ENCODE measurements around the gene GAPDHS. TPM values are rescaled to one million over a fixed set of nuclear protein-coding genes. Genes with fewer than 3 reads are reported as not detected.

Gene GAPDHS
- total RNA-seq, 1 experiment from 2014 or later: 3.6 TPM

DNA sequence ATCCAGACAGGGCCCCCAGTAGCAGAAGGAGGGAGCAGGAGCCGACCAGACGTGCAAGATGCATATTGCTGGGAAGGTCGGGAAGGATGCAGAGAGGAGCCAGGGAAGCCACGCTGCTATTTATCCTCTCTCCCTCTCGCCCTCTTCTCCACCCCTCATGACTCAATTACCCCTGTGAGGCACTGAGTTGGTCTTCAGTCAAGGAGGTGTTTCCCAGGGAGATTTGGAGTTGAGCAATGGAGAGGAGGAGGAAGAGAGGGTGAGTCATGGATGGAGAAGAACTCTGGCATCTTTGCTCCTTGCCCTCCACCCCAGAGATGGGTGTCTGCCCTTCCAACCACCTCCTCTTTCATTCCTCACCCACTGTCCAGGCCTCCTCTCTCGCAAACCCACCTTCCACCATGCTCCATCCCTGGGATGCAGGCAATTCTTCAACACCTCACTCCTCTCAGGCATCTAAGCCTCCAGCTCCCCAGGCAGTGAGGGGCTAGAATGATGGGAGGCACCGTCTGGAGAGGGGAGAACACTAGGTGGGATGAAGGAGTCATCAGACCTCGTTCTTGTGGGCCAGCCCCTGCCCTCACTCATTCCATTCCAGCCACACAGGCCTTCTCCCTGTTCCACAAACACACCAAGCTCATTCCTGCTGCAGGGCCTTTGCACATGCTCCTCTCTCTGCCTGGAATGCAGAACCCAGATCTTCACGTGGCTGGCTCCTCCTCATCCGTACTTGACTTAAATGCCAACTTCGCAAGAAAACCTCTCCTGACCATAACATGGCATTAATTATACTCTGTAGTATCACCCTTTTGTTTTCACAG is 4.8 kb upstream of the GAPDHS start, which contains the start of gene SBSN:
SBSN (minus strand) TSS at position 94 of the 821 bp plus-strand sequence; CDS start at position 64, 30 bp downstream.
- no peak for DNase-seq (ENCODE audit: low read depth, low spot score)
- in situ Hi-C loops (cut with HindIII; ENCODE audit: low pct_unique_long_range_greater_than_20kb, low sequenced_read_pairs): no loop called here

DNA sequence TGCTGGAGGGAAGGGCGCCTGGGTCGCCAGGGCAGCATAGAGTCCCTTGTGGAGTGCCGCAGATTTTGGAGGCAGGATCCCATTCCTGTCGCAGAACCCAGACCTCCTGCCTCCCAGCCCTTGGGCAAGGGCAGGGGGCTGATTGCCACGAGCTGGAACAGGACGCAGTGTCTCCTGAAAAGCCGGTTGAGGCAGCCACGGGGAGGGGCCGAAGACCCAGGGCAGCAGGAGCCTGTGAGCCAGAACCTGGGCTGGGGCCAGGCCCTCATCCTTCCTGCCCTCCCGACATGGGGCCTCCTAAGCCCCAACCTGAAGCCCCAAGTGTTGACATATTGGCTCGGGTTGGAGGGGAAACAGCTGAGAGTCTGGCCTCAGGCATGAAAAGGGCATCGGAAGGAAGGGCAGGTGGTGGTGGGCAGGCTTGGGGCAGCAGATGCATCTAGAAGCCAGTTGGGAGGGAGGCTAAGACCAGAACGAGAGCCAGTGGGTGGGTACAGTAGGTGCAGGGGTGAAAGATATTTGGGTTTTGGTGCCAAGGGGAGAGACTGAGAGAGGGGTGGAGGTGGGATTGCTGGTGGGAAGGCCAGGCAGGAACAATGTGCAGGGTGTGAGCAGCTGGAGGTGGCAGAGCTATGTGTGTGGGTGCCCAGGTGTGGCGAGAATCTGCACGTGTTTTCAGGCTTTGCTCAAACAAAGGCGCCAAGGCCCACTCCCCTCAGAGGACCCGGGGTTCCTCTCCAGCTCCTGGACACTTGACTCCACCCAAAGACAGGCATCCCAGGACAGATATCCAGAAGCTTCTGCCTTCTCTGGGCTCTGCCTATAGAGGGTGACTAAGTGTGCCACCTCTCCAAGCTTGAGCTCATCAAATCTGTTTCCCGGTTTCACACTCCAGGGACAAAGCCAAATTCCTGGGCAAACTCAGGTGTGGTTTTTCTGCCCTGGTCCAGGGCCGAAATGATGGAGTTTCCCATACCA is 3.7 kb upstream of the GAPDHS start:
- in situ Hi-C loops (cut with HindIII; ENCODE audit: low pct_unique_long_range_greater_than_20kb, low sequenced_read_pairs): no loop called here
- DNase-seq (ENCODE audit: low read depth, low spot score): no peak

DNA sequence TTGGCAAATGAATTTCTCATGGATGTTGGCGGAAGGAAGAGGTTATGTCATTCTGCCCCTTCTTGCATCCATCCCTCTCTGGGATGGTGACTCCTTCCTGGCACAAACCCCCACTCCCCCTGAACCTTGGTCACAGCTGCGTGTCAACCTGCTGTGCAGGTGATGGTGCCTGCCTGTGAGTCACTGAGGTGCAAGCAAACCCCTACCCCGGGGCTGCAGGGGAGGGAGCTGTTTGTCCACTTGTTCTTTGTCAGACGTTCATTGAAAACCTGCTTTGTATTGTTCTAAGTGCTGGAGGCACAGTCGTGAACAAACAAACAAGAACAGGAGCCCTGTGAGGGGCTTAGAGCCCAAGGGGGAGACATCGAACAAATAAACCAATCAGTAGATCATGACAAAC is 2.0 kb upstream of the GAPDHS start:
- DNase-seq (ENCODE audit: low read depth, low spot score): no peak
- in situ Hi-C loops (cut with HindIII; ENCODE audit: low pct_unique_long_range_greater_than_20kb, low sequenced_read_pairs): no loop called here

DNA sequence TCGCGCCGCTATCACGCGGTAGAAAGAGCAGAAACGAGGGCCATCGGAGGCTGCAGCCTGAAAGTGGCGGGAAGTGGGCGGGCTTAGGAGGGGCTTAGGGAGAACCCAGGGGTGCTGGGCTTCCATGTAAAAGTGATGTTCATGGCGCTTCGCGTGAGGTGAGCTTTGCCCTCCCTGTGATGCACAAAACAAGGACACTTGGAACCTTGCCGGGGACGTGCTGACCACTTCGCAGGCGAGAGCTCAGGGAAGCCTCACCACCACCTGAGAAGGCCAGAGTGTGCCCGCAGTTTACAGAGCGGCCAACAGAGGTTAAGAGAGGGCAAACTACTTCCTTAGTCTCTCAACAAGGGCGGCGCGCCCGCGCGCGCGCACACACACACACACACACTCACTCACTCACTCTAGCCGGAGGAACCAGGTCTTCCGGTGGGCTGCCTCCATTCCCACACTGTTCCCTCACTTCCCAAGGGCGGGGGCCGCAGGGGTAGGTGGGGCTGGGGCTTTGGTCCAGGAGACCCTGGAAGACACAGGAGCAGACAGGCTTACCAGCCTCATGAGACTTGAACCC is 651 bp downstream of the GAPDHS start:
- no peak for DNase-seq (ENCODE audit: low read depth, low spot score)
- in situ Hi-C loops (cut with HindIII; ENCODE audit: low pct_unique_long_range_greater_than_20kb, low sequenced_read_pairs): no loop called here

DNA sequence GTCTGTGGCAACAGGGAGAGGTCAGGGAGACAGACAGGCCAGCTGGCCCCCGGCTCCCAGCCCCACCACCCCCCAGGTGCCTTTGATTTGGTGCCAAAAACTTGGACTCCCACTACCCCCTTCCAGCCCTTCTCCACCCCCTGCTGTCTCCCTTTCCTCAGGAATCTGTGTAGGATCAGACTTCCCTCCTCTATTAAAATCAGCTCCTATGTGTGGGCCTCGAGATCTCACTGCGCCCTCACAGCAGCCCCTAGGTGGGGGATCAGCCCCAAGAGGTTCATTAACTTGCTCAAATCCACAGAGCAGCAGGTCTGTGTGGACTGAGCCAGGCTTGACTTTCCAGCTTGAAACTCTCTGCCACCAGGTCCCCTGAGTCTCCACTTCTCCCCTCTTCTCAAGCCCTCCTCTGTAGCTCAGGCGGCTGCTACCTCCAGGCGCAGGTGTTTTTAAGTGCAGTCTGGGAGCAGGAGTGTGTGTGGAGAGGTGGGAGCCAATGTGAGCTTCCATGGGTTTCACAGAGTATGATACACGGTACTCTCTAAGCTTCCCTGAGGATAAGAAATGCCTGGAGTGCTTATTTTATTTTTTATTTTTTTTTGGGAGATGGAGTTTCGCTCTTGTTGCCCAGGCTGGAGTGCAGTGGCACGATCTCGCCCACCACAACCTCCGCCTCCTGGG is 1.7 kb downstream of the GAPDHS start:
- in situ Hi-C loops (cut with HindIII; ENCODE audit: low pct_unique_long_range_greater_than_20kb, low sequenced_read_pairs): no loop called here
- DNase-seq (ENCODE audit: low read depth, low spot score): no peak

DNA sequence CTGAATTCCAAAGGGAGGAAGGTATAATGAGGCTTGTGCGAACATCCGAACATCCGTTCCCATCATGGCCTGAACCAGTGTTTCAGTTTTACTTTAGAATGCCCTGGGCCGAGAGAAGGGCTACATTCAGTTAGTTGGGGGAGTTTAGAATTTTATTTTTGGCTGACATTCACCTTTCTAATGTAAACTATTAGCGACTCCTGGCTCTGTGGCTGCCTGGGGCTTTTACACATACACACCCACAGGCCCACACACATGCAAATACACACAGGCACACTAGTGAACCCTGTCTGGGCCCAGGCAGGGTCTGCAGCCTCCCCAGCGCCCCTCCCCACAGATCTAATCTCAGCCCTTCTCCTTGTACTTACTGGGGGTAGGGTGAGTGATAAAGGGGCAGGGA is 6.1 kb downstream of the GAPDHS start:
- no peak for DNase-seq (ENCODE audit: low read depth, low spot score)
- in situ Hi-C loops (cut with HindIII; ENCODE audit: low pct_unique_long_range_greater_than_20kb, low sequenced_read_pairs): no loop called here

DNA sequence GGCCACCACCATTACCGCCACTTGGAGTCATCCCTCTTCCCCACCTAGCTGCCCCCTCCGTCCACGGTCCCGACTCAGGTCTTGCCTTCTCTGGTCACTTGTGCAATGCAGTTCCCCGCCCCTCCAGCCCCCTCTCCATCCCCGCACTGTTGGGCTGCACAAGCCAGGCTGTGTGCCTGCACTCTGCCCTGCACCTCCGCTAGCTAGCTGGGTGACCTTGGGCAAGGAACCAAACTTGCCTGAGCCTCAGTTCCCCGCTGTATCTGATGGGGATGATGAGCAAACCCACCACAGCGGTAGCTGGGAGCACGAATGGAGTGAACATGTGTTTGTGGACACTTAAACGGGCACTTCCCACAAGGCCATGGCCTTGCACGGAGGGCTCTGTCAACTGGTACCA is 6.6 kb downstream of the GAPDHS start:
- in situ Hi-C loops (cut with HindIII; ENCODE audit: low pct_unique_long_range_greater_than_20kb, low sequenced_read_pairs): no loop called here
- DNase-seq (ENCODE audit: low read depth, low spot score): no peak

DNA sequence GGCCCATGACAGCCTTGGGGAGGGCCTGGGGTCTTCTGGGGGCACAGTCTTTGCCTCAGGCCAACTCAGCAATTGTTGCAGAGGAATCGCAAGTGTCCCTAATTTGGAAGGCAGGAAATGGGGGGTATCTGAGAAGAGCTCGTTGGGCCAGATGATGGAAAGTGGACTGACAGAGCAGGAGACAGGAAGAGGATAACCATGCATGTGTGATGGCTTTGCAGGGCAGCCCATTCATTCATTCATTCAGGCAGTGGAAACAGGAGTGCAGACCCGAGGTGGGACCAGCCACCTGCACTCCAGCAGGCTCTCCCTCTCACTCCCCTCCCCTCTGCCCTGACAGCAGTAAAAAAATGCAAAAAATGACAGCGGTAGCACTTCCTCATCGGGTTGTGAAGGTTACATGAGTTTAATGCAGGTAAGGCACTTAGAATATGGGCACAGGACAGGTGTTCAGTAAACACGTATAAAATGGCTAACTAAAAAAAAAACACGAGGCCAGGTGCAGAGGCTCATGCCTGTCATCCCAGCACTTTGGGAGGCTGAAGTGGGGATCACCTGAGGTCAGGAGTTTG is 7.2 kb downstream of the GAPDHS start:
- in situ Hi-C loops (cut with HindIII; ENCODE audit: low pct_unique_long_range_greater_than_20kb, low sequenced_read_pairs): no loop called here
- DNase-seq (ENCODE audit: low read depth, low spot score): no peak

DNA sequence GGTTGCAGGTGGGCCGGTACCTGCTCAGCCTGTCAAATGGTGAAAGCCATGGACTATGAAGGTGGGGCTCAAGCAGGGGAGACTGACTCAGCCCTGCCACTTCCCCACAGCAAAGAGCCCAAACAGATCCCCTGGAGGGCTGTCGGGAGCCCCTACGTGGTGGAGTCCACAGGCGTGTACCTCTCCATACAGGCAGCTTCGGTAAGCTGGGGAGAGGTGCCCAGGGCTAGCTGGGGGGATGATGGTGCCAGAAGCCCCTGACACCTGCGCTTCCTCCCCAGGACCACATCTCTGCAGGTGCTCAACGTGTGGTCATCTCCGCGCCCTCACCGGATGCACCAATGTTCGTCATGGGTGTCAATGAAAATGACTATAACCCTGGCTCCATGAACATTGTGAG is 9.0 kb downstream of the GAPDHS start:
- DNase-seq (ENCODE audit: low read depth, low spot score): no peak
- in situ Hi-C loops (cut with HindIII; ENCODE audit: low pct_unique_long_range_greater_than_20kb, low sequenced_read_pairs): no loop called here

DNA sequence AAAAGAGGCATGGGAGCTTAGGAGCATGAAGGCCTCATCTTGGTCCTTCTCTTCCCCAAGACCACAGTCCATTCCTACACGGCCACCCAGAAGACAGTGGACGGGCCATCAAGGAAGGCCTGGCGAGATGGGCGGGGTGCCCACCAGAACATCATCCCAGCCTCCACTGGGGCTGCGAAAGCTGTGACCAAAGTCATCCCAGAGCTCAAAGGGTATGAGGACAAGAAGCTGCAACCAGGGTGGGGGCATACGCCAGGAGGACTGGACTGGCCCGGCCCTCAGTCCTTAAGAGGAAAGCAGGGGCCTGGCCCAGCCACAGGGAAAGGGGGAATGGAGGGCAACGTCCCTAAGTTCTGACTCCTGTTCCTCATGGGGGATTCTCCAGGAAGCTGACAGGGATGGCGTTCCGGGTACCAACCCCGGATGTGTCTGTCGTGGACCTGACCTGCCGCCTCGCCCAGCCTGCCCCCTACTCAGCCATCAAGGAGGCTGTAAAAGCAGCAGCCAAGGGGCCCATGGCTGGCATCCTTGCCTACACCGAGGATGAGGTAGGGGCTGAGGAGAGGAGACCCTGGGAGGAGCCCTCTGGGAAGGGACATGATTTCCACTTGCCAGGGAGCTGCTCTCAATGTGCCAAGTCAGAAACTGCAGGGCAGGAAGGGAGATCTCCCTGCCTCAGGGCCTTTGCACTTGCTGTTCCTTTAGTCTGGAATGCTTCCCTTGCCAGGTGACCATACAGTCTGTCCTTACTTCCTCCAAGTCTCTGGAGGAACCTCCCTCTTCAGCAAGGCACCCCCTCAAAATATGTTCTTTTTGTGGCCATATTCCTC is 10.2 kb downstream of the GAPDHS start:
- in situ Hi-C loops (cut with HindIII; ENCODE audit: low pct_unique_long_range_greater_than_20kb, low sequenced_read_pairs): no loop called here
- no peak for DNase-seq (ENCODE audit: low read depth, low spot score)

DNA sequence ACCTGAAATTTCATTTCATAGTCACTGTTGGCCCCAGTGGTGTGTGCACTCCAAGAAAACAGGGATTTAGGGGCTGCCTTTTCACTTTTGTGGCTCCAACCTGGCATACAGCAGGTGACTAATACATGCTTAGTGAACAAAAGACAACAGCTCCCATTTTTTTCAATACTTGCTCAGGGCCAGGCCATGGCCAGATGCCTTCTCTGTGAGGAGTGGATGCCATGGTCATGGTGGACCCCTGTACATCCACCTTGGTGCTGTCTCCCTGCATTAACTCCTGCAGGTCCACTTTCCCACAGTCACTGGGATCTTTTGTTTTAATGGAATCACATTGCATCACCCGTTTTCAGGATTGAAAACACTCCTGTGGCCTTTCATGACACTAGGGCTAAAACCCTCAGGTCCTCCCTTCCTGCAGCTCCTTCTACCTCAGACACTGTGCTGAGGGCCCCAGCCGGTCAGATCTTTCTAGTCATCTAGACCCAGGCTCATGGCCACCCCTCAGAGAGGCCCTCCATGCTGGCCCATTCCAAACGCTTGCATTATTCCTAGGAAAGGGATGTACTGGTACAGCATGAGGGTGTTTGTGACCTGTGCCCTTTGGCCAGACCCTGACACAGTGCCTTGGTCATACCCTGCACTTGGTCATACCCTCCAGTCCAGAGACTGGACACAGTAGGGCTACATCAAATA is 11.0 kb downstream of the GAPDHS start:
- in situ Hi-C loops (cut with HindIII; ENCODE audit: low pct_unique_long_range_greater_than_20kb, low sequenced_read_pairs): no loop called here
- DNase-seq (ENCODE audit: low read depth, low spot score): no peak

DNA sequence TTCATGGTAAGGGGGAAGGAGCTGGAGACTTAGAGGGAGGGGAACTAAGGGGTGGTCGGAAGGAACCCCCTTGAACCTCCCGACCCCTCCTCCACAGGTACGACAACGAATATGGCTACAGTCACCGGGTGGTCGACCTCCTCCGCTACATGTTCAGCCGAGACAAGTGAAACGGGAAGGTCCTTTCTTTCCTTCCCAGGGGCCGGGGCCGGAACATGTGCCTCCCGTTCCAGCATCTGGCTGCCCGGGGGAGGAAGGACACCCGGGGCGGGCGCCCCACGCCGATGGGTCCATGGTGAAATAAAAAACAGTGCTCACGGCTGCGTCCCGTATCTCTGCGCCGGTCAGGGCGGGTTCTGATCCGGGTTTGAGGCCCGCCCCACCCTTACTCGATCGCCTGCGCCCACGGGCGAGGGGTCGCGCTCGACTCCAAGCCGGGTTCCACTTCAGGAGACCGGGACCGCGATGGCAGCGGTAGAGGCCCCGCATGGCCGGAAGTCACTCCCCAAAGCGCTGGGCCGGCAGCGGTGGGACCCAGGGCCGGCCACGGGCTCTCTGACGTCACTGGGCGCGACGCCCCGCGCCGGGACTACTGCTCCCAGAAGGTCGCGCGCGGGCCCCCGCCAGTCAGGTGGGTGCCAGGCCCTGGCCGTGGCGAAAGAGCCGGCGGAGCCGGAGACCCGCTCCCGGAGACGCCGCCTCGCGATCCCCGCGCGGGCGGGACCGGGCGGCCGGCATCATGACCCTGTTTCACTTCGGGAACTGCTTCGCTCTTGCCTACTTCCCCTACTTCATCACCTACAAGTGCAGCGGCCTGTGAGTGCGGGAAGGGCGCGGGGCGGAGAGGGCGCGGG is 12.0 kb downstream of the GAPDHS start, which contains the start of gene TMEM147:
TMEM147 (plus strand) TSS at position 626 of the 854 bp plus-strand sequence; CDS start at position 740, 114 bp downstream.
- in situ Hi-C loops (cut with HindIII; ENCODE audit: low pct_unique_long_range_greater_than_20kb, low sequenced_read_pairs): no loop called here

DNA sequence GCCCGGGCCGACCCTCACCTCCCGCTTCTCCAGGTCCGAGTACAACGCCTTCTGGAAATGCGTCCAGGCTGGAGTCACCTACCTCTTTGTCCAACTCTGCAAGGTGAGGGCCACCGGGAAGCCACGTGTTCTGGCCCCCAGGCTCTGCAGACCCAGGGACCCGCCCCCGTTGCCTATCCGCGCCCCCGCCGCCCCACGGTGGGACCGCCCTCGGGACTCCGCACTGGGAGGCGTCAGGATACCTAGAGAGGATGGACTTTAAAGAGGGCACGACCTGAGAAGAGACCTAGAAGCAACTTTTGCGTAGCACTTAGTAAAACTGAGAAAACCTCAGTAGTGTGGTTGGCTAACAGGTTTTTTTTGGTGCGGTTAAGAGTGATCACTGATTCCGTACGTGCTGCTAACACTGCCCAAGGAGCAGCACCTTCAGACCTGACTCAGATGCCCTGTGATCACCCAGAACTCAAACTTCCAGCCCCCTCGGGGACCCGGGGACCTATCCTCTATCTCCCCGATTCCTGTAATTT is 12.7 kb downstream of the GAPDHS start:
- in situ Hi-C loops (cut with HindIII; ENCODE audit: low pct_unique_long_range_greater_than_20kb, low sequenced_read_pairs): no loop called here
- peak; percentile 38 for DNase-seq (ENCODE audit: low read depth, low spot score)

More for the DNA sequence above, 12.0 kb downstream of the GAPDHS start, which contains the start of gene TMEM147:
- DNase-seq (ENCODE audit: low read depth, low spot score): peak; percentile 86

DNA sequence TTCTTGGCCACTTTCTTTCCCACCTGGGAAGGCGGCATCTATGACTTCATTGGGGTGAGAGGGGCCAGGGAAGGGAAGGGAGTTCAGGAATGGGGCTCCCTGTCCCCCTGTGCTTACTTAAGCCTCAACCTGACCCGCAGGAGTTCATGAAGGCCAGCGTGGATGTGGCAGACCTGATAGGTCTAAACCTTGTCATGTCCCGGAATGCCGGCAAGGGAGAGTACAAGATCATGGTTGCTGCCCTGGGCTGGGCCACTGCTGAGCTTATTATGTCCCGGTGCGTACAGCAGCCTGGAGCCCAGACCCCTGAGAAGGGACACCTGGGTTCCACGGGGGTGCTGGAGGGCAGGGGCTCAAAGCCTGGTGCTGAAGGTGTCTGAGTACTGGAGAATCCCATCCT is 13.3 kb downstream of the GAPDHS start:
- DNase-seq (ENCODE audit: low read depth, low spot score): no peak
- in situ Hi-C loops (cut with HindIII; ENCODE audit: low pct_unique_long_range_greater_than_20kb, low sequenced_read_pairs): no loop called here
